ENCODE measurements around the gene UBA1.

Gene UBA1

GRCh38 chrX:47146936-47147859 is 46.4 kb upstream of the UBA1 start:
- H3K4me3 ChIP-seq (ENCODE audit: low read length), result no peak overlapping the region
- TF ChIP-seq CTCF (conservative IDR thresholded peaks at IDR 0.05; ENCODE audit: low read depth, low read length), result no peak

GRCh38 chrX:47148946-47149345 is 44.7 kb upstream of the UBA1 start:
- DNase-seq (ENCODE audit: low read depth), result no peak

More at GRCh38 chrX:47146936-47147859, 46.4 kb upstream of the UBA1 start:
- no peak for DNase-seq (ENCODE audit: low read depth)

GRCh38 chrX:47151435-47151834 is 42.2 kb upstream of the UBA1 start:
- DNase-seq (ENCODE audit: low read depth), result no peak
- H3K4me3 ChIP-seq (ENCODE audit: low read length), result no peak overlapping the region

More at GRCh38 chrX:47148946-47149345, 44.7 kb upstream of the UBA1 start:
- no peak overlapping the region for H3K4me3 ChIP-seq (ENCODE audit: low read length)
- TF ChIP-seq CTCF (conservative IDR thresholded peaks at IDR 0.05; ENCODE audit: low read depth, low read length), result no peak

GRCh38 chrX:47156611-47157520 is 36.8 kb upstream of the UBA1 start:
- TF ChIP-seq CTCF (conservative IDR thresholded peaks at IDR 0.05; ENCODE audit: low read depth, low read length), result no peak
- no peak for DNase-seq (ENCODE audit: low read depth)
- no peak overlapping the region for H3K4me3 ChIP-seq (ENCODE audit: low read length)

More at GRCh38 chrX:47151435-47151834, 42.2 kb upstream of the UBA1 start:
- no peak for TF ChIP-seq CTCF (conservative IDR thresholded peaks at IDR 0.05; ENCODE audit: low read depth, low read length)

GRCh38 chrX:47158131-47158530 is 35.5 kb upstream of the UBA1 start:
- TF ChIP-seq CTCF (conservative IDR thresholded peaks at IDR 0.05; ENCODE audit: low read depth, low read length), result peak; percentile 6

GRCh38 chrX:47158781-47159180 is 34.8 kb upstream of the UBA1 start:
- no peak overlapping the region for H3K4me3 ChIP-seq (ENCODE audit: low read length)
- DNase-seq (ENCODE audit: low read depth), result no peak
- no peak for TF ChIP-seq CTCF (conservative IDR thresholded peaks at IDR 0.05; ENCODE audit: low read depth, low read length)

More at GRCh38 chrX:47158131-47158530, 35.5 kb upstream of the UBA1 start:
- DNase-seq (ENCODE audit: low read depth), result no peak
- H3K4me3 ChIP-seq (ENCODE audit: low read length), result no peak overlapping the region
